ENCODE data around the gene SERPINA7.

The SERPINA7 gene

GRCh38 chrX:106038625-106039024, at the start of gene SERPINA7:
SERPINA7 (minus strand) TSS chrX:106038727; CDS start chrX:106037058, 1,669 bp downstream.
- in situ Hi-C loops (cut with MboI; ENCODE audit: low pct_unique_long_range_greater_than_20kb, low sequenced_read_pairs, unreplicated experiment) = no loop called here
- DNase-seq (ENCODE audit: low spot score) = no peak
- TF ChIP-seq CTCF (IDR thresholded peaks at IDR 0.05; ENCODE audit: extremely low read depth, insufficient read depth, missing control alignments) = no peak

- no peak for TF ChIP-seq CTCF (IDR thresholded peaks at IDR 0.05; ENCODE audit: extremely low read depth, insufficient read depth, missing control alignments)
- DNase-seq (ENCODE audit: low spot score) = no peak
- in situ Hi-C loops (cut with MboI; ENCODE audit: low pct_unique_long_range_greater_than_20kb, low sequenced_read_pairs, unreplicated experiment) = no loop called here
These were observed 30.5 kb upstream of the SERPINA7 start for GRCh38 chrX:106069048-106069447.

- in situ Hi-C loops (cut with MboI; ENCODE audit: low pct_unique_long_range_greater_than_20kb, low sequenced_read_pairs, unreplicated experiment) = no loop called here
- no peak for TF ChIP-seq CTCF (IDR thresholded peaks at IDR 0.05; ENCODE audit: extremely low read depth, insufficient read depth, missing control alignments)
- no peak for DNase-seq (ENCODE audit: low spot score)
These were observed 11.5 kb upstream of the SERPINA7 start for GRCh38 chrX:106050054-106050453.

GRCh38 chrX:106042296-106042695, 3.8 kb upstream of the SERPINA7 start:
- DNase-seq (ENCODE audit: low spot score) = no peak
- in situ Hi-C loops (cut with MboI; ENCODE audit: low pct_unique_long_range_greater_than_20kb, low sequenced_read_pairs, unreplicated experiment) = no loop called here
- no peak for TF ChIP-seq CTCF (IDR thresholded peaks at IDR 0.05; ENCODE audit: extremely low read depth, insufficient read depth, missing control alignments)

GRCh38 chrX:106040861-106041260, 2.3 kb upstream of the SERPINA7 start:
- no peak for DNase-seq (ENCODE audit: low spot score)
- TF ChIP-seq CTCF (IDR thresholded peaks at IDR 0.05; ENCODE audit: extremely low read depth, insufficient read depth, missing control alignments) = no peak
- in situ Hi-C loops (cut with MboI; ENCODE audit: low pct_unique_long_range_greater_than_20kb, low sequenced_read_pairs, unreplicated experiment) = no loop called here

GRCh38 chrX:106039920-106040319, 1.4 kb upstream of the SERPINA7 start:
- TF ChIP-seq CTCF (IDR thresholded peaks at IDR 0.05; ENCODE audit: extremely low read depth, insufficient read depth, missing control alignments) = peak; percentile 20
- no peak for DNase-seq (ENCODE audit: low spot score)

More at GRCh38 chrX:106039920-106040319, 1.4 kb upstream of the SERPINA7 start:
- in situ Hi-C loops (cut with MboI; ENCODE audit: low pct_unique_long_range_greater_than_20kb, low sequenced_read_pairs, unreplicated experiment) = no loop called here

Measured in GM13977 (cell line).